CD4-positive, alpha-beta memory T cell (primary cell): Measurements from ENCODE around the gene ERC2. TPM values are rescaled to one million over a fixed set of nuclear protein-coding genes. Genes with fewer than 3 reads are reported as not detected.

Experiments
- CTCF ChIA-PET: fragments of 350-600 bp; sonication (Branson Sonifier 250); formaldehyde crosslinking; loops from one replicate; lab custom pipeline; 2021; ENCODE audit warnings: inconsistent platforms; ENCODE audit not compliant: partially characterized antibody; lab: Charles Lee
- POLR2A ChIA-PET: fragments of 350-600 bp; sonication (Branson Sonifier 250); formaldehyde crosslinking; loops from one replicate; lab custom pipeline; 2021; ENCODE audit not compliant: partially characterized antibody; lab: Charles Lee
- DNase-seq, 5 donors: peaks; one replicate each; pipeline versions ENCODE4 v3.0.0 to v3.0.0-alpha.2; 2020 to 2022; ENCODE audit warnings: mixed read lengths in 1 of 5
- H3K27ac ChIP-seq: one replicate; pipeline ENCODE4 v1.7.0; 2013; ENCODE audit warnings: low read depth, low read length
- H3K27me3 ChIP-seq: 2 replicates; pipeline ENCODE4 v1.7.0; 2013; ENCODE audit warnings: mild to moderate bottlenecking, low read length, moderate library complexity; ENCODE audit not compliant: insufficient read depth
- H3K36me3 ChIP-seq: 2 replicates; pipeline ENCODE4 v1.7.0; 2013; ENCODE audit warnings: mild to moderate bottlenecking, low read length, moderate library complexity; ENCODE audit not compliant: insufficient read depth
- H3K4me1 ChIP-seq: 2 replicates; pipeline ENCODE4 v1.7.0; 2013; ENCODE audit warnings: mild to moderate bottlenecking, low read length, moderate library complexity; ENCODE audit not compliant: insufficient read depth
- H3K4me3 ChIP-seq, 2 donors: one replicate each; pipeline ENCODE4 v1.7.0; 2013; ENCODE audit warnings: low read length in 2 of 2, mild to moderate bottlenecking in 1 of 2
- H3K9me3 ChIP-seq, 2 donors: one replicate each; pipeline ENCODE4 v1.7.0; 2013; ENCODE audit warnings: low read length in 2 of 2, control low read depth in 1 of 2; ENCODE audit not compliant: control insufficient read depth in 1 of 2
- H3K27ac Mint-ChIP-seq, 7 donors: one replicate each; pipeline ENCODE4 v1.8.0; 2020 to 2021; ENCODE audit warnings: mixed read lengths in 7 of 7, mild to moderate bottlenecking in 6 of 7, inconsistent platforms in 3 of 7, moderate library complexity in 3 of 7
- H3K27me3 Mint-ChIP-seq, 2 donors: one replicate each; pipeline ENCODE4 v1.8.0; 2020 to 2021; ENCODE audit warnings: mixed read lengths in 2 of 2
- H3K36me3 Mint-ChIP-seq, 2 donors: one replicate each; pipeline ENCODE4 v1.8.0; 2020 to 2021; ENCODE audit warnings: mixed read lengths in 2 of 2, inconsistent platforms in 1 of 2, mild to moderate bottlenecking in 1 of 2
- H3K4me1 Mint-ChIP-seq, 4 donors: one replicate each; pipeline ENCODE4 v1.8.0; 2020 to 2021; ENCODE audit warnings: mixed read lengths in 4 of 4, mild to moderate bottlenecking in 1 of 4
- H3K4me3 Mint-ChIP-seq, 8 donors: one replicate each; pipeline ENCODE4 v1.8.0; 2020 to 2021; ENCODE audit warnings: mixed read lengths in 8 of 8, mild to moderate bottlenecking in 7 of 8, moderate library complexity in 6 of 8, inconsistent platforms in 3 of 8
- H3K9me3 Mint-ChIP-seq, 8 donors: one replicate each; pipeline ENCODE4 v1.8.0; 2020 to 2021; ENCODE audit warnings: mixed read lengths in 8 of 8, mild to moderate bottlenecking in 5 of 8, inconsistent platforms in 3 of 8, moderate library complexity in 1 of 8
- intact Hi-C: fragments of 100-400 bp; cut with micrococcal nuclease; formaldehyde crosslinking; loops from one replicate; pipeline ENCODE4 v1.15.1; 2023
- polyA plus RNA-seq, 2 donors: library from polyadenylated mRNA; unstranded; fragments of 300-500 nt; fragmentation: Illumina TruSeq; gene quantifications; one replicate each; pipeline ENCODE4 v1.2.3, GENCODE V29; 2021
- total RNA-seq, 2 experiments: library from RNA; stranded (reverse); gene quantifications; one replicate each; pipeline ENCODE4 v1.2.3, GENCODE V29; 2021

Gene ERC2
- total and polyA plus RNA-seq, 4 experiments from 2014 or later = not detected

DNA sequence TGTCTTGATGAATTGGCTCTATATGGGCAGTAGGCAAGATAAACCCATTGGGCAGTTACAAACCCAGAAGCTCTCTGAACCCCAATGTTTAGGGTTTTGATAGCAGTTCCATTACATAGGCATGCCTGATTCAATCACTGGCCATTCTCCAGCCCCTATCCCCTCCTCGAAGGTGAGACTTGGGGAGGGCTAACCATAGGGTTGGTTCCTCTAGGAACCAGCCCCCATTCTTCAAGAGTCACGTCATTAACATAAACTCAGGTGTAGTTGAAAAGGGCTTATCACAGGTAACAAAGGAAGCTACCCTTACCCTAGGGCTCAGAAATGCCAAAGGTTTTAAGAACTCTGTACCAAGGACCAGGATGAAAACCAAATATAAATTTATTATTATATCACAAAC, 353.1 kb downstream of the ERC2 start:
- CTCF ChIA-PET = no interaction called here
- Histone ChIP-seq H3K4me3 (no peak overlapping the region), H3K36me3 (no peaks in the 10 kb centered on the region), H3K4me1 (no peaks in the 10 kb centered on the region), H3K27me3 (no peaks in the 10 kb centered on the region), H3K9me3 (no peaks in the 10 kb centered on the region), H3K27ac (no peak overlapping the region)
- peaks cover 0 to 10% (median 7%) of the 10 kb centered on the region in 8 donors for H3K9me3 Mint-ChIP-seq
- no peak overlapping the region for H3K4me3 Mint-ChIP-seq
- H3K27me3 Mint-ChIP-seq = peaks cover 0 to 5% of the 10 kb centered on the region in 2 donors
- DNase-seq = no peak
- no peaks in the 10 kb centered on the region for H3K36me3 Mint-ChIP-seq
- no peaks in the 10 kb centered on the region for H3K4me1 Mint-ChIP-seq
- POLR2A ChIA-PET = no interaction called here
- intact Hi-C loops = no loop called here
- H3K27ac Mint-ChIP-seq = no peak overlapping the region

DNA sequence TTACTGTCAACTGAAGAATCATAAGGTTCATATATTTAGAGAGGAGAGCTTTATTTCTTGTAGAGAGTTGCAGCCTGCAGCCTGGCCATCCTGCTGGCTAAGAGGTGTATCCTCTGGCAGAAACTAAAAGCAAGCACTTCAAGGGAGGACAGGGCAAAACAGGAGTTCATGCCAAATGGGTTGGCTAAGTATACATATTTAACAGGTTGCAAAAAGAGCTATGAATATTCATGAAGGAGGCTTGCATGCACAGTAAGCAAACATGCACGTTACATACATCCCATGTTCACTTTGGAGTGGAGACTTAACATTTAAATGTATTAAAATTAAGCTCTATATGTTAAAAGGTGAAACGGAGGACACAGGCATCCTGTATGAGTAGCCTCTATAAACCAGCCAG, 354.4 kb downstream of the ERC2 start:
- Mint-ChIP-seq H3K4me3 (no peak overlapping the region), H3K9me3 (peaks cover 0 to 10% (median 9%) of the 10 kb centered on the region in 8 donors), H3K4me1 (no peaks in the 10 kb centered on the region), H3K36me3 (no peaks in the 10 kb centered on the region), H3K27ac (no peak overlapping the region), H3K27me3 (peaks cover 0 to 5% of the 10 kb centered on the region in 2 donors)
- no peaks in the 10 kb centered on the region for H3K27me3 ChIP-seq
- intact Hi-C loops = no loop called here
- no peaks in the 10 kb centered on the region for H3K4me1 ChIP-seq
- H3K4me3 ChIP-seq = no peak overlapping the region
- H3K9me3 ChIP-seq = no peaks in the 10 kb centered on the region
- no peak overlapping the region for H3K27ac ChIP-seq
- POLR2A ChIA-PET = no interaction called here
- no peak for DNase-seq
- H3K36me3 ChIP-seq = no peaks in the 10 kb centered on the region
- CTCF ChIA-PET = no interaction called here

DNA sequence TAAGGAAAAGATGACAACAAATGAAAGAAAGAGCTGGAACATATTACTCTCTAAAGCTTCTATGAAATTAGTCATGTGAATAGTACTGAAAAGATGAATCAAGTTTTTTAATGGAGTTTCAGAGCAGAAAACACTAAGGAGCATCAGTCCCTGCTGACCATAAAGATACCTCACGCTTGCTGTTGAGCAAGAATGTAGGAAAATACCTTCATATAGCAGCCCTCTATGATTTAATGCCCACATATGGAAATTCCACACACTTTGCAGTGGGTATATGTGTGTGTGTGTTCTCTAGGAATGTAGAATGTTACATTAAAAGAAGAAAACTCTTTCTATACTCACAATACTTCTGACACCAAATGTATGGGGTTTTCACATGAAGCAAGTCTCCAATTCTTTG, 355.0 kb downstream of the ERC2 start:
- Histone ChIP-seq H3K27me3 (no peaks in the 10 kb centered on the region), H3K4me3 (no peak overlapping the region), H3K36me3 (no peaks in the 10 kb centered on the region), H3K9me3 (no peaks in the 10 kb centered on the region), H3K4me1 (no peaks in the 10 kb centered on the region), H3K27ac (no peak overlapping the region)
- DNase-seq = no peak
- Mint-ChIP-seq H3K4me3 (no peak overlapping the region), H3K4me1 (no peaks in the 10 kb centered on the region), H3K27me3 (peaks cover 0 to 5% of the 10 kb centered on the region in 2 donors), H3K27ac (no peak overlapping the region), H3K36me3 (no peaks in the 10 kb centered on the region), H3K9me3 (peaks cover 0 to 10% (median 9%) of the 10 kb centered on the region in 8 donors)
- ChIA-PET CTCF (no interaction called here), POLR2A (no interaction called here)
- intact Hi-C loops = no loop called here

DNA sequence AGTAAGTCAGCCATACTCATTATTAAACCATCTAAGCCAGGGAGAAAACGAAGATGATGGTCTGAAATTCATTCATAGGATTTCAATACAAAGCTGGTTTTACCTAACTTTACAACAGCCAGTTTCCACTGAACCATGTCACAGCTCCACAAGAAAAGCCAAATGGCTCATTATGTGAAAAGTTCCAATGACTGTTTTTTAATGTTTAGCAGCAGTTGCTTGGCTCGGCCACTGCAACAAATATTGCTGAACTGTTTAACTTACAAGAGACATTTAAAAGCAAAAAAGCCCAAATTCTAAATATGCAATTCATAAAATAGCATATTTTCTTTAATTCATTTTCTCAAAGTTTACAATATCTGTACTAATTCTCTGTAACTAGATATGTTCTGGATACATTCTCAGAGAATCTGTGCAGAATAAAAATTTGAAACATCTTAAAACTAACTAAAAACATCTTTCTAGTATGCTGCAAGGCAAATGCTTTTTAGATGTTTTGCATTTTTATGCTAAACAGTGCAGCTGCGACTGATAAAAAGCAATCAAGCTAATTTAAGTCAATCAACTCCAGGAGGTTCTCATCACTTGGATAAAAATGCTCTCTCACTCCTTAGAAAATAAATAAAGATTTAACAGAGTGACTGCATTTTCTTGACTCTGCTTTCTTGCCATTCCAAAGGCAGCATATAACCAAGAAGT, 356.5 kb downstream of the ERC2 start:
- Histone ChIP-seq H3K4me3 (no peak overlapping the region), H3K27me3 (no peaks in the 10 kb centered on the region), H3K27ac (no peak overlapping the region), H3K9me3 (no peaks in the 10 kb centered on the region), H3K36me3 (no peaks in the 10 kb centered on the region), H3K4me1 (no peaks in the 10 kb centered on the region)
- no peak for DNase-seq
- Mint-ChIP-seq H3K4me3 (no peak overlapping the region), H3K27ac (no peak overlapping the region), H3K27me3 (peaks cover 3% of the 10 kb centered on the region in 2 donors), H3K36me3 (no peaks in the 10 kb centered on the region), H3K9me3 (peaks cover 0 to 10% (median 8%) of the 10 kb centered on the region in 8 donors), H3K4me1 (no peaks in the 10 kb centered on the region)
- ChIA-PET CTCF (no interaction called here), POLR2A (no interaction called here)
- intact Hi-C loops = no loop called here

DNA sequence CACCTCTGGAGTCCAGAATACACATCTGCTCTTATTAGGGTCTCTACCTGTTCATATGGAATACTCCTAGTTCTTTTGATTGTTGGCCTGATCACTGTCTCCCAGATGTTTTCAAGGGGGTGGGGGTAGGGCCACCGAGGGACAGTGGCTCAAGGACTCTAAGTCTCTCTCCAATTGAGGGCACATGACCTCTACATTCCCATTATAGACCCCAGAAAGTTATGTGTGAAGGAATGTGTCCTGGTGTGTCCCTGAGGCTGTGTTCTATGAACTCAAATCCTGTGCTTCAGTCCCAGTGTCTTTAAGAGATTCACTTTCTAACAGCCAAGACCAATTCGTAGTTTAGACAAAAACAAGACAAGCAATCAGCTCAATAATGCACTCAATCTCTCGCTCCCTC, 357.4 kb downstream of the ERC2 start:
- POLR2A ChIA-PET = no interaction called here
- no peak overlapping the region for H3K4me3 ChIP-seq
- DNase-seq = no peak
- peaks cover 3% of the 10 kb centered on the region in 2 donors for H3K27me3 Mint-ChIP-seq
- H3K27ac ChIP-seq = no peak overlapping the region
- no peak overlapping the region for H3K27ac Mint-ChIP-seq
- no peak overlapping the region for H3K4me3 Mint-ChIP-seq
- CTCF ChIA-PET = no interaction called here
- no peaks in the 10 kb centered on the region for H3K36me3 ChIP-seq
- H3K36me3 Mint-ChIP-seq = no peaks in the 10 kb centered on the region
- H3K4me1 Mint-ChIP-seq = no peaks in the 10 kb centered on the region
- no peaks in the 10 kb centered on the region for H3K27me3 ChIP-seq
- peaks cover 0 to 10% (median 7%) of the 10 kb centered on the region in 8 donors for H3K9me3 Mint-ChIP-seq
- H3K4me1 ChIP-seq = no peaks in the 10 kb centered on the region
- H3K9me3 ChIP-seq = no peaks in the 10 kb centered on the region
- intact Hi-C loops = no loop called here

DNA sequence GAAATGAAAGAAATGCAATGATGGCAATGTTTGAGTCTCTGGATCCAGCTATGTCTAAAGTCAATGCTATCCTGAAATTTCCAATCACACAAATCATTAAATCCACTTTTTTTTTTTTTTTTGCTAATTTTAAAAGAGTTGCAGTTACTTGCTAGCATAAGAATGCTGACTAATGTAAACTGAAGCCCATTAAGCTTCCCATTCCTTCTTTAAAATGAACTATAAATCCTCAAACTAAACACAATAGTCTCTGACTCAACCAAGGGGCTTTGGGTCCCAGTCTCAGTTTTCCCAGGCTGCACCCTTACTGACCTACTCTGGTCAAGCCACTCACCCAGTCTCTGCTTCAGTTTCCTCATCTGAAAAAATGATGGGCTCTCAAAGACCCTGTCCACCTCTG, 361.1 kb downstream of the ERC2 start:
- Histone ChIP-seq H3K9me3 (no peaks in the 10 kb centered on the region), H3K4me1 (no peaks in the 10 kb centered on the region), H3K27ac (no peak overlapping the region), H3K36me3 (no peaks in the 10 kb centered on the region), H3K27me3 (no peaks in the 10 kb centered on the region), H3K4me3 (no peak overlapping the region)
- no peak overlapping the region for H3K4me3 Mint-ChIP-seq
- POLR2A ChIA-PET = no interaction called here
- intact Hi-C loops = no loop called here
- CTCF ChIA-PET = no interaction called here
- H3K27me3 Mint-ChIP-seq = peaks cover 3% of the 10 kb centered on the region in 2 donors
- no peak overlapping the region for H3K27ac Mint-ChIP-seq
- no peaks in the 10 kb centered on the region for H3K36me3 Mint-ChIP-seq
- no peaks in the 10 kb centered on the region for H3K4me1 Mint-ChIP-seq
- no peak for DNase-seq
- H3K9me3 Mint-ChIP-seq = peaks cover 0 to 5% (median 3%) of the 10 kb centered on the region in 8 donors

DNA sequence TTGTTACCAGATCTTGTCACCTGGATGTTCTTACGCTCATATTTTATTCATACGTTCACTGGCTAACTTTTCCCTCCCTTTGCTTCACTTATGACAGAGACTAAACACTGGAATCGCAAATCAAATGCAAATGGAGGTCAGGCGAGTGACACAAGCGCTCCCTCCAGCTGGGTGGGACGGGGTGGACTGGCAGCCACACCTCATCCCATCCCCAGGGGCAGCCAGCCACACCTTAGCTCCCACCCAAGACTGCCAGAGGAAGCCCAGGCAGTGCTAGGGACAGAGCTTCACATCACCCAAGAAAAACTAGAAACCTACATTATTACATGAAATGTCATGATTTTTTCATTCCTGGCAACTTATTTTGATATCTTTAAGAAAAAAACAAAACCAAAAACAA, 366.2 kb downstream of the ERC2 start:
- CTCF ChIA-PET = no interaction called here
- no peaks in the 10 kb centered on the region for H3K4me1 ChIP-seq
- no peaks in the 10 kb centered on the region for H3K27me3 ChIP-seq
- H3K36me3 ChIP-seq = no peaks in the 10 kb centered on the region
- POLR2A ChIA-PET = no interaction called here
- no peak overlapping the region for H3K4me3 ChIP-seq
- intact Hi-C loops = no loop called here
- Mint-ChIP-seq H3K27ac (no peak overlapping the region), H3K4me3 (no peak overlapping the region), H3K36me3 (no peaks in the 10 kb centered on the region), H3K9me3 (peaks cover 0 to 7% (median 2%) of the 10 kb centered on the region in 8 donors), H3K27me3 (peaks cover 0 to 2% of the 10 kb centered on the region in 2 donors), H3K4me1 (no peaks in the 10 kb centered on the region)
- DNase-seq = no peak
- no peak overlapping the region for H3K27ac ChIP-seq
- H3K9me3 ChIP-seq = no peaks in the 10 kb centered on the region
